ENCODE results near the gene UBE2S. TPM values are rescaled to one million over a fixed set of nuclear protein-coding genes. Genes with fewer than 3 reads are reported as not detected.

Gene UBE2S
- total RNA-seq, 1 experiment from 2014 or later: 587 TPM

DNA sequence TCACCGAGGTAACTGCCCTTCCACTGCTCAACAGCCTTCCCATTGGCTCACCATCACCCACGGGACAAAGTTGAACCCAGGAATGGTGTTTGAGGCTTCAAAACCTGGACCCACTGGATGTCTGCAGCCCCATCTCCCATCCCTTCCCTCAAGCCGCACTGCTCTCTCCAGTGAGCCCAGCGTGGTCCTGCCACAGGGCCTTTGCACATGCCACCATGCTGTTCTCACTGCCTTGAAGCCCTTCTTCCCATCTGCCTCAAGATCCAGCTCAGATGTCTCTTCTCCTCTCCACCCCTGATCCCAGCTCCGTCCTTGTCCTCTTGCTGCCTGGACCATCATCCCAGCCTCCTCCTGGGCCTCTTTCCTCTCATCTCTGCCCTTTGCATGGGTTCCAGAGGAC lies 31.5 kb upstream of the UBE2S start:
- Histone ChIP-seq H3K27ac (ENCODE audit: low read depth, low read length, poor library complexity, severe bottlenecking) (no peak overlapping the region), H3K4me1 (ENCODE audit: insufficient read depth, low read length, poor library complexity, severe bottlenecking) (peaks cover 20% of the 10 kb centered on the region), H3K27me3 (replicated peaks; ENCODE audit: insufficient read depth, low read depth, low read length, poor library complexity) (peaks cover 35% of the 10 kb centered on the region), H3K9me3 (ENCODE audit: low read depth, low read length, poor library complexity, severe bottlenecking) (no peaks in the 10 kb centered on the region), H3K36me3 (ENCODE audit: insufficient read depth, low read length, poor library complexity, severe bottlenecking) (no peaks in the 10 kb centered on the region), H3K4me3 (ENCODE audit: low read depth, low read length, poor library complexity, severe bottlenecking) (no peak overlapping the region)
- BruUV-seq (replicated peaks): no TSS peak
- CTCF ChIA-PET: no interaction called here
- DNase-seq (ENCODE audit: low spot score): no peak
- TF ChIP-seq, protein P1, sequence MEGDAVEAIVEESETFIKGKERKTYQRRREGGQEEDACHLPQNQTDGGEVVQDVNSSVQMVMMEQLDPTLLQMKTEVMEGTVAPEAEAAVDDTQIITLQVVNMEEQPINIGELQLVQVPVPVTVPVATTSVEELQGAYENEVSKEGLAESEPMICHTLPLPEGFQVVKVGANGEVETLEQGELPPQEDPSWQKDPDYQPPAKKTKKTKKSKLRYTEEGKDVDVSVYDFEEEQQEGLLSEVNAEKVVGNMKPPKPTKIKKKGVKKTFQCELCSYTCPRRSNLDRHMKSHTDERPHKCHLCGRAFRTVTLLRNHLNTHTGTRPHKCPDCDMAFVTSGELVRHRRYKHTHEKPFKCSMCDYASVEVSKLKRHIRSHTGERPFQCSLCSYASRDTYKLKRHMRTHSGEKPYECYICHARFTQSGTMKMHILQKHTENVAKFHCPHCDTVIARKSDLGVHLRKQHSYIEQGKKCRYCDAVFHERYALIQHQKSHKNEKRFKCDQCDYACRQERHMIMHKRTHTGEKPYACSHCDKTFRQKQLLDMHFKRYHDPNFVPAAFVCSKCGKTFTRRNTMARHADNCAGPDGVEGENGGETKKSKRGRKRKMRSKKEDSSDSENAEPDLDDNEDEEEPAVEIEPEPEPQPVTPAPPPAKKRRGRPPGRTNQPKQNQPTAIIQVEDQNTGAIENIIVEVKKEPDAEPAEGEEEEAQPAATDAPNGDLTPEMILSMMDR (conservative IDR thresholded peaks at IDR 0.05; ENCODE audit: low read depth, low read length): no peak
- no peak for TF ChIP-seq EZH2 (IDR thresholded peaks at IDR 0.05; ENCODE audit: borderline replicate concordance, low read depth, low read length, poor library complexity, severe bottlenecking)
- intact Hi-C loops (cut with micrococcal nuclease; ENCODE audit: unreplicated experiment): no loop called here
- POLR2A ChIA-PET (ENCODE audit: low non-redundant PET): no interaction called here

DNA sequence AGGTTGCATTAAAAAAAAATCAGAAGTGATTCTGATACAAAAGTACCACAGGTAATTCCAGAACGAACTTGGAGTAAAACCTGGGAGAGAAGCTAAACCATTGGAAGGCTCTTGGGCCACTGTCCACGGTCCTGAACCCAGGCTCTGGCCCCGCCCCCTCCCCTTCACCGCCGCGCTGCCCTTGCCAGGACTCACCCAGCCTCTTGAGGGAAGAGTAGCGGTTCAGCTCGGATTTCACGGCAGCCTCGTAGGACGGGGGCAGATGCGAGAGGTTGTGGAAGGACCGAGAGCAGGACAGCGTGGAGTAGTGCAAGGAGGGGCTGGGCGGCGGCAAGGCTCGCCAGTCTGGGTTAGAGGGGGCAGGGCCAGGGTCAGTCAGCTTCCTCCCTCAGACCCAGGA lies 29.8 kb upstream of the UBE2S start:
- DNase-seq (ENCODE audit: low spot score): peak; percentile 55
- CTCF ChIA-PET: interaction anchor here (0.7 kb wide), 1 partner anchor 66 kb away, joined by 3 read pairs; no protein-coding TSS in a partner anchor
- Histone ChIP-seq H3K27me3 (replicated peaks; ENCODE audit: insufficient read depth, low read depth, low read length, poor library complexity) (peaks cover 21% of the 10 kb centered on the region), H3K4me3 (ENCODE audit: low read depth, low read length, poor library complexity, severe bottlenecking) (no peak overlapping the region), H3K4me1 (ENCODE audit: insufficient read depth, low read length, poor library complexity, severe bottlenecking) (peaks cover 16% of the 10 kb centered on the region), H3K27ac (ENCODE audit: low read depth, low read length, poor library complexity, severe bottlenecking) (no peak overlapping the region), H3K9me3 (ENCODE audit: low read depth, low read length, poor library complexity, severe bottlenecking) (no peaks in the 10 kb centered on the region), H3K36me3 (ENCODE audit: insufficient read depth, low read length, poor library complexity, severe bottlenecking) (no peaks in the 10 kb centered on the region)
- TF ChIP-seq, protein P1 (conservative IDR thresholded peaks at IDR 0.05; ENCODE audit: low read depth, low read length): no peak
- no peak for TF ChIP-seq EZH2 (IDR thresholded peaks at IDR 0.05; ENCODE audit: borderline replicate concordance, low read depth, low read length, poor library complexity, severe bottlenecking)
- no TSS peak for BruUV-seq (replicated peaks)
- POLR2A ChIA-PET (ENCODE audit: low non-redundant PET): interaction anchor here (0.5 kb wide), 1 partner anchor 12 kb away, joined by 4 read pairs; no protein-coding TSS in a partner anchor
- intact Hi-C loops (cut with micrococcal nuclease; ENCODE audit: unreplicated experiment): no loop called here

DNA sequence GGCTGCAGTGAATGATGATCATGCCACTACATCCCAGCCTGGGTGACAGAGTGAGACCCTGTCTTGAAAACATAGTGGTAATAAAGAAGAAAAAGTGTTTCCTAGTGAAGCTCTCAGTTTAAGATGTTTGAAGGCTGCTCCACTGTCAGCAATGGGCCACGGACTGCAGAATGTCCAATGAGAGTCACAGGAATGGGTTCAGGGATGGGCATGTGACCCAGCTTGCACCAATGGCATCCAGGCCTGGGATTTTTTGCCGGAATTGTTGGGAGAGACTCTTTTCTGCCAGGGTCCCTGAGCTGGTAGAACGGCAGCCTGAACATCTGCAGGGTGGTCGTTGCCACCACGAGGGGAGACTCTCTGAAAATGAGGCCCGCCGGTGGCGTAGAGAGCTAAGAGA lies 29.3 kb upstream of the UBE2S start:
- Histone ChIP-seq H3K27ac (ENCODE audit: low read depth, low read length, poor library complexity, severe bottlenecking) (no peak overlapping the region), H3K27me3 (replicated peaks; ENCODE audit: insufficient read depth, low read depth, low read length, poor library complexity) (peaks cover 15% of the 10 kb centered on the region), H3K4me3 (ENCODE audit: low read depth, low read length, poor library complexity, severe bottlenecking) (no peak overlapping the region), H3K9me3 (ENCODE audit: low read depth, low read length, poor library complexity, severe bottlenecking) (no peaks in the 10 kb centered on the region), H3K4me1 (ENCODE audit: insufficient read depth, low read length, poor library complexity, severe bottlenecking) (peaks cover 10% of the 10 kb centered on the region), H3K36me3 (ENCODE audit: insufficient read depth, low read length, poor library complexity, severe bottlenecking) (no peaks in the 10 kb centered on the region)
- BruUV-seq (replicated peaks): no TSS peak
- POLR2A ChIA-PET (ENCODE audit: low non-redundant PET): no interaction called here
- CTCF ChIA-PET: interaction anchor here (0.7 kb wide), 1 partner anchor 67 kb away, joined by 3 read pairs; no protein-coding TSS in a partner anchor
- DNase-seq (ENCODE audit: low spot score): no peak
- TF ChIP-seq, protein P1 (conservative IDR thresholded peaks at IDR 0.05; ENCODE audit: low read depth, low read length): no peak
- no peak for TF ChIP-seq EZH2 (IDR thresholded peaks at IDR 0.05; ENCODE audit: borderline replicate concordance, low read depth, low read length, poor library complexity, severe bottlenecking)
- intact Hi-C loops (cut with micrococcal nuclease; ENCODE audit: unreplicated experiment): no loop called here

Measured in A673 (cell line).